ENCODE results near the gene ARNT2.

The ARNT2 gene

GRCh38 chr15:80545078-80545477, 140.9 kb downstream of the ARNT2 start:
- Histone ChIP-seq H3K9me3 (replicated peaks; ENCODE audit: insufficient read depth, low read length) (no peaks in the 10 kb centered on the region), H4K20me1 (ENCODE audit: insufficient read depth, low read length) (no peaks in the 10 kb centered on the region), H3K4me1 (ENCODE audit: low read length) (no peaks in the 10 kb centered on the region), H3K79me2 (ENCODE audit: low read length) (no peaks in the 10 kb centered on the region), H3K9me2 (replicated peaks; ENCODE audit: insufficient read depth, low read length) (no peaks in the 10 kb centered on the region), H3K36me3 (replicated peaks; ENCODE audit: insufficient read depth, low read length) (no peaks in the 10 kb centered on the region), H2AFZ (ENCODE audit: low read length) (no peak overlapping the region), H3K9ac (ENCODE audit: low read length) (no peak overlapping the region), H3K4me3 (ENCODE audit: low read length) (no peak overlapping the region), H3K4me2 (ENCODE audit: low read depth, low read length) (no peak overlapping the region), H3F3A (ENCODE audit: insufficient read depth, low read length) (no peaks in the 10 kb centered on the region), H3K27me3 (replicated peaks; ENCODE audit: insufficient read depth, low read length) (no peaks in the 10 kb centered on the region), H3K27ac (ENCODE audit: low read length) (no peak overlapping the region)
- TF ChIP-seq, protein P1, sequence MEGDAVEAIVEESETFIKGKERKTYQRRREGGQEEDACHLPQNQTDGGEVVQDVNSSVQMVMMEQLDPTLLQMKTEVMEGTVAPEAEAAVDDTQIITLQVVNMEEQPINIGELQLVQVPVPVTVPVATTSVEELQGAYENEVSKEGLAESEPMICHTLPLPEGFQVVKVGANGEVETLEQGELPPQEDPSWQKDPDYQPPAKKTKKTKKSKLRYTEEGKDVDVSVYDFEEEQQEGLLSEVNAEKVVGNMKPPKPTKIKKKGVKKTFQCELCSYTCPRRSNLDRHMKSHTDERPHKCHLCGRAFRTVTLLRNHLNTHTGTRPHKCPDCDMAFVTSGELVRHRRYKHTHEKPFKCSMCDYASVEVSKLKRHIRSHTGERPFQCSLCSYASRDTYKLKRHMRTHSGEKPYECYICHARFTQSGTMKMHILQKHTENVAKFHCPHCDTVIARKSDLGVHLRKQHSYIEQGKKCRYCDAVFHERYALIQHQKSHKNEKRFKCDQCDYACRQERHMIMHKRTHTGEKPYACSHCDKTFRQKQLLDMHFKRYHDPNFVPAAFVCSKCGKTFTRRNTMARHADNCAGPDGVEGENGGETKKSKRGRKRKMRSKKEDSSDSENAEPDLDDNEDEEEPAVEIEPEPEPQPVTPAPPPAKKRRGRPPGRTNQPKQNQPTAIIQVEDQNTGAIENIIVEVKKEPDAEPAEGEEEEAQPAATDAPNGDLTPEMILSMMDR (IDR thresholded peaks at IDR 0.05; ENCODE audit: low read length), result no peak
- TF ChIP-seq EZH2phosphoT487 (IDR thresholded peaks at IDR 0.05; ENCODE audit: low read length) (no peak), EZH2 (optimal IDR thresholded peaks at IDR 0.05; ENCODE audit: low read depth, low read length) (no peak)
- no peak for DNase-seq

DNA sequence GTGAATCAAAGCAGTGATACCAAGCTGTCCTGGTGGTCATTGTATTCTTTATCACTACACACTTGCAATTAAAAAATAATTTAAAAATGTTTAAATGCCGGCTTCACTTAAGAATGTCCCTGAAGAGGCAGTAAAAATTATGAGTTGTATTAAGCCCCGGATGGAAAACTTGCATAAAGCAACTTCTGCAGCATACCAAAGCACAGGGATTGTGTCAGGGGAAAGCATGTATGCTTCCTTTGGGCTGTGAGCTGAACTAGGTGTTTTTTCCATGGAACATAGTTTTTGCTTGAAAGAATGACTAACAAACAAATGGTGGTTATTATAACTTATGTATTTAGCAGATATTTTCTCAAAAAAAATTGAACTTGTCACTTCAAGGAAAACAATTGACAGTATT, 143.1 kb downstream of the ARNT2 start:
- Histone ChIP-seq H3K9me2 (replicated peaks; ENCODE audit: insufficient read depth, low read length) (no peaks in the 10 kb centered on the region), H3K27me3 (replicated peaks; ENCODE audit: insufficient read depth, low read length) (no peaks in the 10 kb centered on the region), H3K36me3 (replicated peaks; ENCODE audit: insufficient read depth, low read length) (no peaks in the 10 kb centered on the region), H3K27ac (ENCODE audit: low read length) (no peak overlapping the region), H3K4me2 (ENCODE audit: low read depth, low read length) (no peak overlapping the region), H3K9ac (ENCODE audit: low read length) (no peak overlapping the region), H3K9me3 (replicated peaks; ENCODE audit: insufficient read depth, low read length) (no peaks in the 10 kb centered on the region), H3K4me3 (ENCODE audit: low read length) (no peak overlapping the region), H2AFZ (ENCODE audit: low read length) (no peak overlapping the region), H3K79me2 (ENCODE audit: low read length) (no peaks in the 10 kb centered on the region), H4K20me1 (ENCODE audit: insufficient read depth, low read length) (no peaks in the 10 kb centered on the region), H3K4me1 (ENCODE audit: low read length) (no peaks in the 10 kb centered on the region), H3F3A (ENCODE audit: insufficient read depth, low read length) (no peaks in the 10 kb centered on the region)
- TF ChIP-seq EZH2phosphoT487 (IDR thresholded peaks at IDR 0.05; ENCODE audit: low read length) (no peak), EZH2 (optimal IDR thresholded peaks at IDR 0.05; ENCODE audit: low read depth, low read length) (no peak)
- TF ChIP-seq, protein P1 (IDR thresholded peaks at IDR 0.05; ENCODE audit: low read length), result no peak
- no peak for DNase-seq

DNA sequence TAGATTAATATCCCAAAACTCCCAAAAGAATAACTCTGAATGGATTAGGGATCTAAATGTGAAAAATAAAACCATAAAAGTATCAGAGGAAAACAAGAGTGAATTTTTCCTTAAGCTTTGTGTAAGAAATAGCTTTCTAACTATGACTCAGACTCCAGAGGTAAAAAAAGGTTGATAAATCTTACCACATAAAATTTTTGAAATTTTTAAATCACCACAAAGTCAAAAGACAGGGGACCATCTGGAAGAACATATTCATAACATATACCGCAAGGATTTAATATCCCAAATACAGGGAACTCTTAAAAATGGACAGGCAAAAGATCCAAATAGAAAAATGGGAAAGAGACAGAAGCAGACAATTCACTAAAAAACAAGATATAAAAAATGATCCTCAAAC, 145.0 kb downstream of the ARNT2 start:
- DNase-seq, result no peak
- H3K27ac ChIP-seq (ENCODE audit: low read length), result no peak overlapping the region
- no peaks in the 10 kb centered on the region for H3K36me3 ChIP-seq (replicated peaks; ENCODE audit: insufficient read depth, low read length)
- no peaks in the 10 kb centered on the region for H4K20me1 ChIP-seq (ENCODE audit: insufficient read depth, low read length)
- no peaks in the 10 kb centered on the region for H3K9me2 ChIP-seq (replicated peaks; ENCODE audit: insufficient read depth, low read length)
- H3K79me2 ChIP-seq (ENCODE audit: low read length), result no peaks in the 10 kb centered on the region
- H2AFZ ChIP-seq (ENCODE audit: low read length), result no peak overlapping the region
- H3K9me3 ChIP-seq (replicated peaks; ENCODE audit: insufficient read depth, low read length), result no peaks in the 10 kb centered on the region
- no peaks in the 10 kb centered on the region for H3K27me3 ChIP-seq (replicated peaks; ENCODE audit: insufficient read depth, low read length)
- no peaks in the 10 kb centered on the region for H3F3A ChIP-seq (ENCODE audit: insufficient read depth, low read length)
- no peak overlapping the region for H3K9ac ChIP-seq (ENCODE audit: low read length)
- no peak overlapping the region for H3K4me3 ChIP-seq (ENCODE audit: low read length)
- no peak for TF ChIP-seq EZH2 (optimal IDR thresholded peaks at IDR 0.05; ENCODE audit: low read depth, low read length)
- TF ChIP-seq, protein P1 (IDR thresholded peaks at IDR 0.05; ENCODE audit: low read length), result no peak
- no peak for TF ChIP-seq EZH2phosphoT487 (IDR thresholded peaks at IDR 0.05; ENCODE audit: low read length)
- H3K4me1 ChIP-seq (ENCODE audit: low read length), result no peaks in the 10 kb centered on the region
- H3K4me2 ChIP-seq (ENCODE audit: low read depth, low read length), result no peak overlapping the region
